GM12878 (cell line): Measurements from ENCODE around the gene ATP6V1G2. TPM values are rescaled to one million over a fixed set of nuclear protein-coding genes. Genes with fewer than 3 reads are reported as not detected.

ENCODE experiments used
- ATAC-seq: fragments of 200-7000 bp; cut with Tn5 transposase; 3 replicates; pipeline ENCODE4 v1.9.1; 2020; ENCODE audit warnings: mild to moderate bottlenecking, moderate library complexity
- BruUV-seq: library from RNA; stranded (reverse); fragments of 400-500 nt; replicated peaks from 2 replicates; lab custom pipeline; 2021; lab: Mats Ljungman, UMichigan
- CTCF ChIA-PET: fragments of 300-600 bp; sonication (Branson Sonifier 250); formaldehyde crosslinking; extraction: SDS; loops from one replicate; lab custom pipeline; 2021; ENCODE audit warnings: inconsistent platforms; lab: Yijun Ruan, JAX
- POLR2A ChIA-PET: fragments of 350-600 bp; formaldehyde crosslinking; extraction: SDS; loops from one replicate; lab custom pipeline; 2021; ENCODE audit warnings: inconsistent platforms; lab: Charles Lee
- RAD21 ChIA-PET: fragments of 300-600 bp; sonication (Branson Sonifier 250); formaldehyde crosslinking; loops from one replicate; lab custom pipeline; 2023; ENCODE audit warnings: antibody characterized with exemption; ENCODE audit not compliant: unreplicated experiment; lab: Charles Lee
- SMC1A ChIA-PET: fragments of 300-600 bp; sonication (Branson Sonifier 250); formaldehyde crosslinking; loops from one replicate; lab custom pipeline; 2023; ENCODE audit not compliant: unreplicated experiment, uncharacterized antibody; lab: Charles Lee
- DNase-seq: peaks from one replicate; pipeline ENCODE4 v3.0.0-alpha.2; 2011; ENCODE audit warnings: low read depth, low spot score
- FAIRE-seq: peaks from 3 replicates; lab custom pipeline; 2011; peaks lifted over from hg19 to GRCh38; lab: Jason Lieb, UNC
- H2AFZ ChIP-seq: 2 replicates; pipeline ENCODE4 v1.6.0; 2011; ENCODE audit warnings: low read depth, low read length, control low read depth; ENCODE audit not compliant: control insufficient read depth
- H3K27ac ChIP-seq: 2 replicates; pipeline ENCODE4 v1.5.1; 2011; ENCODE audit warnings: control low read depth; ENCODE audit not compliant: control insufficient read depth, insufficient read depth
- H3K27me3 ChIP-seq, 2 experiments: replicated peaks in 1 of 2; 2 replicates each; pipeline versions ENCODE4 v1.6.0 to v1.6.1; 2011; ENCODE audit warnings: low read length in 1 of 2; ENCODE audit not compliant: control insufficient read depth in 2 of 2, insufficient read depth in 2 of 2
- H3K36me3 ChIP-seq, 2 experiments: 2 replicates each; pipeline ENCODE4 v1.5.1; 2011; ENCODE audit warnings: low read length in 1 of 2; ENCODE audit not compliant: control insufficient read depth in 2 of 2, insufficient read depth in 2 of 2
- H3K4me1 ChIP-seq: 2 replicates; pipeline ENCODE4 v1.6.1; 2011; ENCODE audit warnings: mild to moderate bottlenecking, low read length, moderate library complexity, mixed read lengths; ENCODE audit not compliant: control insufficient read depth, insufficient read depth
- H3K4me2 ChIP-seq: 2 replicates; pipeline ENCODE4 v1.6.0; 2011; ENCODE audit warnings: control low read depth; ENCODE audit not compliant: control insufficient read depth, insufficient read depth
- H3K4me3 ChIP-seq: fragments of 200-600 bp; sonication (generic); 2 replicates; pipeline ENCODE4 v1.5.1; 2016
- H3K79me2 ChIP-seq: 2 replicates; pipeline ENCODE4 v1.6.0; 2011; ENCODE audit warnings: low read length; ENCODE audit not compliant: control insufficient read depth, insufficient read depth
- H3K9ac ChIP-seq: 2 replicates; pipeline ENCODE4 v1.8.0; 2011; ENCODE audit warnings: low read length, control low read depth, mixed read lengths; ENCODE audit not compliant: control insufficient read depth, insufficient read depth
- H3K9me3 ChIP-seq: replicated peaks from 3 replicates; pipeline ENCODE4 v1.5.1; 2011; ENCODE audit warnings: mild to moderate bottlenecking, low read length; ENCODE audit not compliant: control insufficient read depth, insufficient read depth
- H4K20me1 ChIP-seq: 2 replicates; pipeline ENCODE4 v1.6.0; 2011; ENCODE audit not compliant: control insufficient read depth, insufficient read depth
- PKNOX1 ChIP-seq: fragments of 450-650 bp; IDR thresholded peaks from 2 replicates; pipeline ENCODE4 v1.6.1; 2016; ENCODE audit warnings: mild to moderate bottlenecking
- POLR2AphosphoS5 ChIP-seq: IDR thresholded peaks from 2 replicates; pipeline ENCODE4 v1.6.1; 2011; ENCODE audit warnings: mild to moderate bottlenecking, low read length, inconsistent platforms
- REST ChIP-seq: IDR thresholded peaks from 2 replicates; pipeline ENCODE4 v1.6.1; 2012; ENCODE audit warnings: mild to moderate bottlenecking, low read depth, low read length
- TCF3 ChIP-seq: IDR thresholded peaks from 2 replicates; pipeline ENCODE4 v1.6.1; 2012; ENCODE audit warnings: low read depth, mild to moderate bottlenecking, low read length, borderline replicate concordance; ENCODE audit not compliant: insufficient read depth
- WGBS: methylation state at CpG from one replicate; pipeline ENCODE4 v1.1.6; 2016; ENCODE audit warnings: low lambda C conversion rate; ENCODE audit not compliant: insufficient replicate concordance, insufficient coverage; ENCODE audit errors: missing lambda C conversion rate; 5-methylcytosine and 5-hydroxymethylcytosine counted together
- in situ Hi-C: fragments of 300-500 bp; cut with MboI; formaldehyde crosslinking; loops from 9 replicates; pipeline ENCODE4 v1.14.3; 2018; ENCODE audit warnings: mixed read lengths
- intact Hi-C: fragments of 100-400 bp; cut with micrococcal nuclease; formaldehyde crosslinking; loops from one replicate; pipeline ENCODE4 v1.14.2; 2022; ENCODE audit not compliant: unreplicated experiment
- polyA plus RNA-seq, 11 experiments: library from polyadenylated mRNA; depleted of rRNA in 4 of 11; unstranded in 6 of 11; stranded (reverse) in 5 of 11; fragments of >200 nt; fragmentation: Nextera tagmentation in 4 of 11; fragmentation: Illumina TruSeq in 1 of 11; extraction: Ambion mirVana in 4 of 11; extraction: Trizol in 1 of 11; gene quantifications; 1 replicate in 1 of 11; 2 replicates in 10 of 11; pipeline versions ENCODE4 v1.2.1 to v1.2.3, GENCODE V29; 2011 to 2016; ENCODE audit warnings: inconsistent platforms in 2 of 11, missing spikeins in 2 of 11, low read depth in 1 of 11
- total RNA-seq, 4 experiments: library from RNA; depleted of rRNA in 3 of 4; stranded (reverse); fragments of >200 nt in 3 of 4; fragmentation: Illumina TruSeq in 1 of 4; extraction: Trizol in 1 of 4; gene quantifications; 2 replicates each; pipeline versions ENCODE4 v1.2.1 to v1.2.3, GENCODE V29; 2013 to 2021

Gene ATP6V1G2
- total and polyA plus RNA-seq, 10 of the 15 experiments (the other 5 are each of a cell fraction or from before 2014, with no cell fraction given): 0.45 to 8.9 (median 2.8) TPM

GRCh38 chr6:31538805-31539400, 7.5 kb downstream of the ATP6V1G2 start:
- H3K9ac ChIP-seq: peak overlapping the region; percentile 99
- no peaks in the 10 kb centered on the region for H3K27me3 ChIP-seq
- CTCF ChIA-PET: interaction anchor here (6.6 to 34.8 kb wide), 2 partner anchors 44 to 49 kb away, joined by 100 to 2098 read pairs; partner anchors contain the start of genes LST1, LTB, MICB and NCR3
- H3K27ac ChIP-seq: no peak overlapping the region
- H3K9me3 ChIP-seq: no peaks in the 10 kb centered on the region
- peaks cover 12% of the 10 kb centered on the region for H4K20me1 ChIP-seq
- ATAC-seq (no peak), DNase-seq (no peak), FAIRE-seq (no peak)
- POLR2A ChIA-PET: interaction anchor here (0.9 to 4.8 kb wide), 4 partner anchors 11 to 77 kb away, joined by 3 to 56 read pairs (median 4); partner anchors contain the start of gene MICB
- H3K4me1 ChIP-seq: no peaks in the 10 kb centered on the region
- SMC1A ChIA-PET: interaction anchor here (1.2 to 34.7 kb wide), 5 partner anchors 9 to 83 kb away, joined by 3 to 1989 read pairs (median 4); partner anchors contain the start of genes LST1, LTA, LTB and MICB
- BruUV-seq: no TSS peak
- H2AFZ ChIP-seq: no peak overlapping the region
- TF ChIP-seq TCF3 (no peak), REST (no peak), POLR2AphosphoS5 (peak; percentile 42; the same call in 1 of the 2 replicates), PKNOX1 (peak; percentile 25; the same call in 1 of the 2 replicates)
- H3K79me2 ChIP-seq: peaks cover 87% of the 10 kb centered on the region
- peak overlapping the region; percentile 94; the same call in 1 of the 2 replicates for H3K4me3 ChIP-seq
- in situ Hi-C loops (no loop called here), intact Hi-C loops (no loop called here)
- 76% methylated on average over 6 of the region's 6 CpGs for WGBS
- H3K36me3 ChIP-seq: peaks cover 32 to 49% of the 10 kb centered on the region in 2 experiments
- RAD21 ChIA-PET: interaction anchor here (1.5 to 16.9 kb wide), 3 partner anchors 12 to 57 kb away, joined by 5 to 668 read pairs (median 72); partner anchors contain the start of genes MICB and NCR3
- peak overlapping the region; percentile 85 for H3K4me2 ChIP-seq
